Measurements from ENCODE around the gene B3GALT4. TPM values are rescaled to one million over a fixed set of nuclear protein-coding genes. Genes with fewer than 3 reads are reported as not detected.

B3GALT4 gene
- total RNA-seq, 1 experiment from 2014 or later, result 7.9 TPM

DNA sequence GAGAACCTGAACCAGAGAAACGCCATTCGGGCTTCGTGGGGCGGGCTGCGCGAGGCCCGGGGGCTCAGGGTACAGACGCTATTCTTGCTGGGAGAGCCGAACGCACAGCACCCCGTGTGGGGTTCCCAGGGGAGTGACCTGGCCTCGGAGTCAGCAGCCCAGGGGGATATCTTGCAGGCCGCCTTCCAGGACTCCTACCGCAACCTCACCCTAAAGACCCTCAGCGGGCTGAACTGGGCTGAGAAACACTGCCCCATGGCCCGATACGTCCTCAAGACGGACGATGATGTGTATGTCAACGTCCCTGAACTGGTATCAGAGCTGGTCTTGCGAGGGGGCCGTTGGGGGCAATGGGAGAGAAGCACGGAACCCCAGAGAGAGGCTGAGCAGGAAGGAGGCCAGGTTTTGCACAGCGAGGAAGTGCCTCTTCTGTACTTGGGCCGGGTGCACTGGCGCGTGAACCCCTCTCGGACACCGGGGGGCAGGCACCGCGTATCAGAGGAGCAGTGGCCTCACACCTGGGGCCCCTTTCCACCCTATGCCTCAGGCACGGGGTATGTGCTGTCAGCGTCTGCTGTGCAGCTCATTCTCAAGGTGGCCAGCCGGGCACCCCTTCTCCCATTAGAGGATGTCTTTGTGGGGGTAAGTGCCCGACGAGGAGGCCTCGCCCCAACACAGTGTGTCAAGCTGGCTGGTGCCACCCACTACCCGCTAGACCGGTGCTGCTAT lies 904 bp downstream of the B3GALT4 start:
- ATAC-seq, result no peak; the same call in 1 of the 2 replicates
- Histone ChIP-seq H4K20me1 (ENCODE audit: low read length) (peaks cover 31% of the 10 kb centered on the region), H3K36me3 (ENCODE audit: low read depth, low read length) (peaks cover 40% of the 10 kb centered on the region), H3K27ac (ENCODE audit: low read length) (peak overlapping the region; percentile 77), H3K79me2 (ENCODE audit: low read length) (peaks cover 30% of the 10 kb centered on the region), H3K4me2 (ENCODE audit: low read length) (peak overlapping the region; percentile 98), H3K4me1 (ENCODE audit: insufficient read depth, low read length) (peaks cover 42% of the 10 kb centered on the region), H3F3A (ENCODE audit: low read length, unreplicated experiment) (peaks cover 29% of the 10 kb centered on the region), H2AFZ (ENCODE audit: low read length) (no peak overlapping the region), H3K9ac (ENCODE audit: low read length) (peak overlapping the region; percentile 71), H3K9me3 (ENCODE audit: low read length) (no peaks in the 10 kb centered on the region), H3K27me3 (ENCODE audit: low read length) (no peaks in the 10 kb centered on the region), H3K9me2 (replicated peaks; ENCODE audit: low read length) (no peaks in the 10 kb centered on the region), H3K4me3 (ENCODE audit: low read length) (peak overlapping the region; percentile 87)
- intact Hi-C loops (cut with micrococcal nuclease), result loop anchor here (10.0 kb wide), 1 partner anchor 73 kb away; the partner anchor contains the start of genes HSD17B8, RING1, RXRB and SLC39A7
- ChIA-PET POLR2A (ENCODE audit: unreplicated experiment) (interaction anchor here (0.8 kb wide), 1 partner anchor 30 kb away, joined by 7 read pairs; no protein-coding TSS in a partner anchor), CTCF (interaction anchor here (0.6 to 1.6 kb wide), 2 partner anchors 40 to 967 kb away, joined by 3 to 18 read pairs; partner anchors contain the start of gene ZBTB22)
- no peak for DNase-seq
- BruUV-seq (replicated peaks), result no TSS peak
- TF ChIP-seq EZH2 (IDR thresholded peaks at IDR 0.05; ENCODE audit: low read length, unreplicated experiment), result no peak
- TF ChIP-seq, protein P1, sequence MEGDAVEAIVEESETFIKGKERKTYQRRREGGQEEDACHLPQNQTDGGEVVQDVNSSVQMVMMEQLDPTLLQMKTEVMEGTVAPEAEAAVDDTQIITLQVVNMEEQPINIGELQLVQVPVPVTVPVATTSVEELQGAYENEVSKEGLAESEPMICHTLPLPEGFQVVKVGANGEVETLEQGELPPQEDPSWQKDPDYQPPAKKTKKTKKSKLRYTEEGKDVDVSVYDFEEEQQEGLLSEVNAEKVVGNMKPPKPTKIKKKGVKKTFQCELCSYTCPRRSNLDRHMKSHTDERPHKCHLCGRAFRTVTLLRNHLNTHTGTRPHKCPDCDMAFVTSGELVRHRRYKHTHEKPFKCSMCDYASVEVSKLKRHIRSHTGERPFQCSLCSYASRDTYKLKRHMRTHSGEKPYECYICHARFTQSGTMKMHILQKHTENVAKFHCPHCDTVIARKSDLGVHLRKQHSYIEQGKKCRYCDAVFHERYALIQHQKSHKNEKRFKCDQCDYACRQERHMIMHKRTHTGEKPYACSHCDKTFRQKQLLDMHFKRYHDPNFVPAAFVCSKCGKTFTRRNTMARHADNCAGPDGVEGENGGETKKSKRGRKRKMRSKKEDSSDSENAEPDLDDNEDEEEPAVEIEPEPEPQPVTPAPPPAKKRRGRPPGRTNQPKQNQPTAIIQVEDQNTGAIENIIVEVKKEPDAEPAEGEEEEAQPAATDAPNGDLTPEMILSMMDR (conservative IDR thresholded peaks at IDR 0.05; ENCODE audit: low read depth, low read length), result peak; percentile 24; the same call in 1 of the 2 replicates

- Histone ChIP-seq H3K9me2 (replicated peaks; ENCODE audit: low read length) (no peaks in the 10 kb centered on the region), H3K27ac (ENCODE audit: low read length) (no peak overlapping the region), H4K20me1 (ENCODE audit: low read length) (peaks cover 26% of the 10 kb centered on the region), H3K36me3 (ENCODE audit: low read depth, low read length) (peaks cover 38% of the 10 kb centered on the region), H3K4me2 (ENCODE audit: low read length) (no peak overlapping the region), H3K27me3 (ENCODE audit: low read length) (no peaks in the 10 kb centered on the region), H3K9me3 (ENCODE audit: low read length) (no peaks in the 10 kb centered on the region), H3F3A (ENCODE audit: low read length, unreplicated experiment) (peaks cover 29% of the 10 kb centered on the region), H3K4me1 (ENCODE audit: insufficient read depth, low read length) (peaks cover 40% of the 10 kb centered on the region), H3K79me2 (ENCODE audit: low read length) (peaks cover 24% of the 10 kb centered on the region), H2AFZ (ENCODE audit: low read length) (no peak overlapping the region), H3K4me3 (ENCODE audit: low read length) (no peak overlapping the region), H3K9ac (ENCODE audit: low read length) (no peak overlapping the region)
- ATAC-seq, result no peak
- DNase-seq, result no peak
- intact Hi-C loops (cut with micrococcal nuclease), result loop anchor here (10.0 kb wide), 1 partner anchor 74 kb away; the partner anchor contains the start of genes HSD17B8, RING1, RXRB and SLC39A7
- POLR2A ChIA-PET (ENCODE audit: unreplicated experiment), result no interaction called here
- CTCF ChIA-PET, result interaction anchor here (0.6 kb wide), 1 partner anchor 966 kb away, joined by 3 read pairs; no protein-coding TSS in a partner anchor
- BruUV-seq (replicated peaks), result no TSS peak
- TF ChIP-seq EZH2phosphoT487 (IDR thresholded peaks at IDR 0.05; ENCODE audit: borderline replicate concordance, low read length), result no peak
Observed at GRCh38 chr6:33278392-33278741, 1.4 kb downstream of the B3GALT4 start.

- ChIA-PET CTCF (interaction anchor here (0.6 kb wide), 1 partner anchor 966 kb away, joined by 3 read pairs; no protein-coding TSS in a partner anchor), POLR2A (ENCODE audit: unreplicated experiment) (no interaction called here)
- Histone ChIP-seq H3K27me3 (ENCODE audit: low read length) (no peaks in the 10 kb centered on the region), H3K79me2 (ENCODE audit: low read length) (peaks cover 20% of the 10 kb centered on the region), H3K9me3 (ENCODE audit: low read length) (no peaks in the 10 kb centered on the region), H3K4me1 (ENCODE audit: insufficient read depth, low read length) (peaks cover 35% of the 10 kb centered on the region), H3K9ac (ENCODE audit: low read length) (no peak overlapping the region), H3K4me2 (ENCODE audit: low read length) (no peak overlapping the region), H2AFZ (ENCODE audit: low read length) (no peak overlapping the region), H3K36me3 (ENCODE audit: low read depth, low read length) (peaks cover 34% of the 10 kb centered on the region), H3K9me2 (replicated peaks; ENCODE audit: low read length) (no peaks in the 10 kb centered on the region), H3F3A (ENCODE audit: low read length, unreplicated experiment) (peaks cover 27% of the 10 kb centered on the region), H3K27ac (ENCODE audit: low read length) (no peak overlapping the region), H4K20me1 (ENCODE audit: low read length) (peaks cover 21% of the 10 kb centered on the region), H3K4me3 (ENCODE audit: low read length) (no peak overlapping the region)
- no TSS peak for BruUV-seq (replicated peaks)
- intact Hi-C loops (cut with micrococcal nuclease), result loop anchor here (10.0 kb wide), 1 partner anchor 74 kb away; the partner anchor contains the start of genes HSD17B8, RING1, RXRB and SLC39A7
- TF ChIP-seq EZH2 (IDR thresholded peaks at IDR 0.05; ENCODE audit: low read length, unreplicated experiment), result no peak
- TF ChIP-seq, protein P1 (conservative IDR thresholded peaks at IDR 0.05; ENCODE audit: low read depth, low read length), result no peak
- no peak for TF ChIP-seq EZH2phosphoT487 (IDR thresholded peaks at IDR 0.05; ENCODE audit: borderline replicate concordance, low read length)
- DNase-seq (no peak), ATAC-seq (no peak)
Observed at GRCh38 chr6:33278810-33279209, 1.9 kb downstream of the B3GALT4 start.

Data from PC-3 (cell line).